IPS-15b (cell line): Measurements from ENCODE around the gene SUSD3.
A peak's percentile ranks its signal among the peaks of the same experiment; 100 is the strongest.
"Not testable (repeated sequence)": the region's sequence is repeated elsewhere in the genome, so short reads cannot be mapped to it uniquely, and the experiment has no call there.

Experiments
- H3K27me3 ChIP-seq: one replicate; pipeline ENCODE4 v1.6.1; 2013; ENCODE audit warnings: low read length; ENCODE audit not compliant: control insufficient read depth, insufficient read depth
- H3K36me3 ChIP-seq: one replicate; pipeline ENCODE4 v1.6.1; 2013; ENCODE audit warnings: low read length; ENCODE audit not compliant: control insufficient read depth, insufficient read depth
- H3K4me1 ChIP-seq: one replicate; pipeline ENCODE4 v1.6.1; 2013; ENCODE audit warnings: mild to moderate bottlenecking, low read length; ENCODE audit not compliant: control insufficient read depth, insufficient read depth
- H3K4me3 ChIP-seq: one replicate; pipeline ENCODE4 v1.5.1; 2013; ENCODE audit warnings: low read depth, low read length
- H3K9ac ChIP-seq: one replicate; pipeline ENCODE4 v1.6.1; 2013; ENCODE audit warnings: low read depth, mild to moderate bottlenecking, low read length
- H3K9me3 ChIP-seq: one replicate; pipeline ENCODE4 v1.6.1; 2013; ENCODE audit warnings: mild to moderate bottlenecking, low read length; ENCODE audit not compliant: control insufficient read depth, insufficient read depth

SUSD3 gene

GRCh38 chr9:93058355-93059010 lies at the start of gene SUSD3:
SUSD3 (plus strand) TSS chr9:93058701; CDS start chr9:93058743, 42 bp downstream.
- Histone ChIP-seq H3K4me3 (peak within 1 kb of the TSS; percentile 43), H3K9ac (no peak within 1 kb of the TSS), H3K27me3 (peaks cover 3% of the 10 kb centered on the region), H3K4me1 (peaks cover 8% of the 10 kb centered on the region), H3K36me3 (no peaks in the 10 kb centered on the region), H3K9me3 (no peaks in the 10 kb centered on the region)

GRCh38 chr9:93009337-93010015 lies 49.0 kb upstream of the SUSD3 start:
- Histone ChIP-seq H3K36me3 (no peaks in the 10 kb centered on the region), H3K9ac (no peak overlapping the region), H3K27me3 (no peaks in the 10 kb centered on the region), H3K4me3 (no peak overlapping the region), H3K4me1 (peaks cover 4% of the 10 kb centered on the region), H3K9me3 (no peaks in the 10 kb centered on the region)

- peaks cover 4% of the 10 kb centered on the region for H3K4me1 ChIP-seq
- no peak overlapping the region for H3K4me3 ChIP-seq
- no peaks in the 10 kb centered on the region for H3K27me3 ChIP-seq
- H3K9ac ChIP-seq = no peak overlapping the region
- no peaks in the 10 kb centered on the region for H3K9me3 ChIP-seq
- H3K36me3 ChIP-seq = no peaks in the 10 kb centered on the region
Measured at GRCh38 chr9:93010056-93010455, 48.4 kb upstream of the SUSD3 start.

GRCh38 chr9:93010704-93011103 lies 47.8 kb upstream of the SUSD3 start:
- H3K27me3 ChIP-seq = no peaks in the 10 kb centered on the region
- H3K36me3 ChIP-seq = no peaks in the 10 kb centered on the region
- H3K4me1 ChIP-seq = peaks cover 4% of the 10 kb centered on the region
- peak overlapping the region; percentile 24 for H3K9ac ChIP-seq
- no peak overlapping the region for H3K4me3 ChIP-seq
- no peaks in the 10 kb centered on the region for H3K9me3 ChIP-seq

GRCh38 chr9:93011114-93011513 lies 47.4 kb upstream of the SUSD3 start:
- H3K4me1 ChIP-seq = peaks cover 4% of the 10 kb centered on the region
- no peak overlapping the region for H3K4me3 ChIP-seq
- H3K9ac ChIP-seq = peak overlapping the region; percentile 24
- no peaks in the 10 kb centered on the region for H3K27me3 ChIP-seq
- no peaks in the 10 kb centered on the region for H3K36me3 ChIP-seq
- H3K9me3 ChIP-seq = no peaks in the 10 kb centered on the region

- H3K4me3 ChIP-seq = no peak overlapping the region
- no peak overlapping the region for H3K9ac ChIP-seq
- H3K27me3 ChIP-seq = no peaks in the 10 kb centered on the region
- H3K36me3 ChIP-seq = no peaks in the 10 kb centered on the region
- peaks cover 4% of the 10 kb centered on the region for H3K4me1 ChIP-seq
- H3K9me3 ChIP-seq = no peaks in the 10 kb centered on the region
Measured at GRCh38 chr9:93012963-93013855, 45.3 kb upstream of the SUSD3 start.

- no peak overlapping the region for H3K4me3 ChIP-seq
- H3K36me3 ChIP-seq = no peaks in the 10 kb centered on the region
- no peaks in the 10 kb centered on the region for H3K27me3 ChIP-seq
- H3K9me3 ChIP-seq = no peaks in the 10 kb centered on the region
- no peak overlapping the region for H3K9ac ChIP-seq
- peaks cover 4% of the 10 kb centered on the region for H3K4me1 ChIP-seq
Measured at GRCh38 chr9:93013856-93014582, 44.5 kb upstream of the SUSD3 start.

- not testable (repeated sequence) for H3K9me3 ChIP-seq, H3K27me3 ChIP-seq, H3K36me3 ChIP-seq, H3K4me1 ChIP-seq, H3K4me3 ChIP-seq, H3K9ac ChIP-seq
Measured at GRCh38 chr9:93015190-93015589, 43.3 kb upstream of the SUSD3 start.

- Histone ChIP-seq H3K9me3 (no peaks in the 10 kb centered on the region), H3K27me3 (no peaks in the 10 kb centered on the region), H3K9ac (no peak overlapping the region), H3K36me3 (no peaks in the 10 kb centered on the region), H3K4me3 (no peak overlapping the region), H3K4me1 (peaks cover 4% of the 10 kb centered on the region)
Measured at GRCh38 chr9:93017621-93018020, 40.9 kb upstream of the SUSD3 start.

GRCh38 chr9:93020151-93020550 lies 38.4 kb upstream of the SUSD3 start:
- Histone ChIP-seq H3K4me3 (no peak overlapping the region), H3K36me3 (no peaks in the 10 kb centered on the region), H3K4me1 (no peaks in the 10 kb centered on the region), H3K27me3 (no peaks in the 10 kb centered on the region), H3K9ac (no peak overlapping the region), H3K9me3 (no peaks in the 10 kb centered on the region)
